H1 (cell line): Measurements from ENCODE around the gene PGGHG. TPM values are rescaled to one million over a fixed set of nuclear protein-coding genes. Genes with fewer than 3 reads are reported as not detected.

Experiments
- CTCF ChIA-PET: fragments of 300-600 bp; sonication (Branson Sonifier 250); formaldehyde crosslinking; loops from one replicate; lab custom pipeline; 2021; ENCODE audit not compliant: partially characterized antibody; lab: Charles Lee
- POLR2A ChIA-PET: fragments of 300-600 bp; sonication (Branson Sonifier 250); formaldehyde crosslinking; loops from one replicate; lab custom pipeline; 2021; ENCODE audit warnings: inconsistent platforms; ENCODE audit not compliant: partially characterized antibody; lab: Charles Lee
- DNase-seq, 2 experiments: peaks; one replicate each; pipeline versions ENCODE4 v3.0.0 to v3.0.0-alpha.2; 2010 to 2022; ENCODE audit warnings: low spot score in 2 of 2, low read depth in 1 of 2, mixed read lengths in 1 of 2
- FAIRE-seq: peaks from 2 replicates; lab custom pipeline; 2011; peaks lifted over from hg19 to GRCh38; lab: Jason Lieb, UNC
- H2AFZ ChIP-seq: 2 replicates; pipeline ENCODE4 v1.8.1; 2012; ENCODE audit warnings: low read length, inconsistent platforms
- H2AK5ac ChIP-seq: 2 replicates; pipeline ENCODE4 v1.6.1; 2013; ENCODE audit warnings: low read depth, low read length
- H2BK120ac ChIP-seq: replicated peaks from 2 replicates; pipeline ENCODE3; 2013; ENCODE audit warnings: low read depth, low read length, inconsistent platforms
- H2BK12ac ChIP-seq: 2 replicates; pipeline ENCODE4 v1.6.1; 2013; ENCODE audit warnings: low read depth, low read length
- H2BK15ac ChIP-seq: 2 replicates; pipeline ENCODE4 v1.6.1; 2013; ENCODE audit warnings: low read length
- H2BK20ac ChIP-seq: 2 replicates; pipeline ENCODE4 v1.6.1; 2013; ENCODE audit warnings: low read length
- H2BK5ac ChIP-seq: 2 replicates; pipeline ENCODE4 v1.6.1; 2013; ENCODE audit warnings: low read depth, low read length
- H3K14ac ChIP-seq: 2 replicates; pipeline ENCODE4 v1.6.1; 2013; ENCODE audit warnings: inconsistent platforms; ENCODE audit not compliant: insufficient read length
- H3K18ac ChIP-seq: 2 replicates; pipeline ENCODE4 v1.6.1; 2013; ENCODE audit warnings: low read length; ENCODE audit errors: extremely low read depth
- H3K23ac ChIP-seq: 2 replicates; pipeline ENCODE4 v1.6.1; 2013; ENCODE audit warnings: inconsistent platforms; ENCODE audit not compliant: insufficient read length
- H3K23me2 ChIP-seq: 2 replicates; pipeline ENCODE4 v1.6.1; 2013; ENCODE audit warnings: low read depth, low read length
- H3K27ac ChIP-seq: 2 replicates; pipeline ENCODE4 v1.6.1; 2011; ENCODE audit warnings: low read depth, low read length, inconsistent platforms
- H3K27me3 ChIP-seq, 4 experiments: replicated peaks in 1 of 4; 1 replicate in 1 of 4; 2 replicates in 3 of 4; pipeline versions ENCODE4 v1.6.1 to v1.8.1; 2011 to 2013; ENCODE audit warnings: low read length in 3 of 4, mild to moderate bottlenecking in 3 of 4, inconsistent platforms in 2 of 4, mixed read lengths in 2 of 4, moderate library complexity in 1 of 4; ENCODE audit not compliant: control insufficient read depth in 3 of 4, insufficient read depth in 3 of 4; ENCODE audit errors: extremely low read depth in 1 of 4
- H3K36me3 ChIP-seq, 4 experiments: 2 replicates each; pipeline versions ENCODE4 v1.6.1 to v1.8.1; 2011 to 2013; ENCODE audit warnings: mild to moderate bottlenecking in 4 of 4, low read length in 3 of 4, moderate library complexity in 2 of 4, control low read depth in 1 of 4, inconsistent platforms in 1 of 4; ENCODE audit not compliant: insufficient read depth in 4 of 4, control insufficient read depth in 2 of 4
- H3K4ac ChIP-seq: replicated peaks from 2 replicates; pipeline ENCODE3; 2013; ENCODE audit warnings: low read length, low read depth, mixed read lengths, inconsistent platforms; ENCODE audit not compliant: insufficient read length
- H3K4me1 ChIP-seq, 4 experiments: replicated peaks in 1 of 4; 1 replicate in 1 of 4; 2 replicates in 3 of 4; pipeline versions ENCODE4 v1.6.1 to v1.8.1; 2011 to 2013; ENCODE audit warnings: low read length in 3 of 4, inconsistent platforms in 2 of 4, mixed read lengths in 1 of 4; ENCODE audit not compliant: insufficient read depth in 4 of 4, control insufficient read depth in 3 of 4
- H3K4me2 ChIP-seq, 2 experiments: 2 replicates each; pipeline versions ENCODE4 v1.6.1 to v1.8.1; 2011 to 2013; ENCODE audit warnings: low read depth in 2 of 2, low read length in 2 of 2, control low read depth in 1 of 2, inconsistent platforms in 1 of 2, mild to moderate bottlenecking in 1 of 2; ENCODE audit not compliant: insufficient read depth in 1 of 2
- H3K4me3 ChIP-seq, 4 experiments: fragments of 200-600, 300-600 bp in 1 of 4; sonication (generic), shearing (Covaris generic), sonication (Bioruptor Twin) in 1 of 4; 2 replicates each; pipeline versions ENCODE4 v1.5.1 to v1.8.1; 2011 to 2016; ENCODE audit warnings: low read length in 4 of 4, low read depth in 3 of 4, control low read depth in 2 of 4, inconsistent platforms in 2 of 4, mild to moderate bottlenecking in 2 of 4, mixed read lengths in 1 of 4, moderate library complexity in 1 of 4; ENCODE audit not compliant: insufficient read depth in 2 of 4; ENCODE audit errors: extremely low read depth in 1 of 4
- H3K56ac ChIP-seq: replicated peaks from 2 replicates; pipeline ENCODE3; 2013; ENCODE audit warnings: low read depth, mild to moderate bottlenecking, mixed read lengths, low read length, inconsistent platforms; ENCODE audit not compliant: insufficient read length
- H3K79me1 ChIP-seq: 2 replicates; pipeline ENCODE4 v1.6.1; 2013; ENCODE audit warnings: low read depth, low read length, control low read depth
- H3K79me2 ChIP-seq, 2 experiments: 2 replicates each; pipeline versions ENCODE4 v1.6.1 to v1.8.1; 2012 to 2013; ENCODE audit warnings: low read length in 2 of 2, mild to moderate bottlenecking in 2 of 2, inconsistent platforms in 1 of 2; ENCODE audit not compliant: insufficient read depth in 2 of 2, control insufficient read depth in 1 of 2
- H3K9ac ChIP-seq, 4 experiments: replicated peaks in 1 of 4; 1 replicate in 1 of 4; 2 replicates in 3 of 4; pipeline versions ENCODE4 v1.6.1 to v1.8.1; 2011 to 2013; ENCODE audit warnings: low read depth in 3 of 4, low read length in 3 of 4, control low read depth in 2 of 4, mild to moderate bottlenecking in 2 of 4, moderate library complexity in 2 of 4, inconsistent platforms in 1 of 4; ENCODE audit errors: extremely low read depth in 1 of 4
- H3K9me3 ChIP-seq, 2 experiments: 2 replicates each; pipeline versions ENCODE4 v1.6.1 to v1.8.1; 2012 to 2013; ENCODE audit warnings: mild to moderate bottlenecking in 2 of 2, moderate library complexity in 2 of 2, control low read depth in 1 of 2, inconsistent platforms in 1 of 2, low read depth in 1 of 2, low read length in 1 of 2, mixed read lengths in 1 of 2; ENCODE audit not compliant: insufficient read depth in 2 of 2
- H4K20me1 ChIP-seq, 2 experiments: replicated peaks in 1 of 2; 2 replicates each; pipeline versions ENCODE3 to v1.8.1; 2011 to 2013; ENCODE audit warnings: inconsistent platforms in 2 of 2, low read length in 2 of 2, mild to moderate bottlenecking in 1 of 2; ENCODE audit not compliant: insufficient read depth in 2 of 2, control insufficient read depth in 1 of 2
- H4K5ac ChIP-seq: 2 replicates; pipeline ENCODE4 v1.6.1; 2013; ENCODE audit warnings: low read length, low read depth, mixed read lengths, inconsistent platforms; ENCODE audit not compliant: insufficient read length
- H4K8ac ChIP-seq: 2 replicates; pipeline ENCODE4 v1.8.0; 2013; ENCODE audit warnings: mild to moderate bottlenecking, moderate library complexity, low read length, inconsistent platforms; ENCODE audit not compliant: insufficient read depth; ENCODE audit errors: extremely low read depth
- H4K91ac ChIP-seq: replicated peaks from 2 replicates; pipeline ENCODE3; 2013; ENCODE audit warnings: low read length, mixed read lengths, inconsistent platforms; ENCODE audit not compliant: insufficient read length
- BCL11A ChIP-seq, 2 experiments: IDR thresholded peaks; one replicate each; pipeline ENCODE4 v1.6.1; 2011; ENCODE audit warnings: low read depth in 2 of 2, low read length in 2 of 2, mild to moderate bottlenecking in 2 of 2
- CBX8 ChIP-seq: fragments of 300-800, 300-1000 bp; sonication (generic); IDR thresholded peaks from 2 replicates; pipeline ENCODE4 v1.7.1; 2016; ENCODE audit warnings: low read depth, low read length, borderline replicate concordance
- CREB1 ChIP-seq: IDR thresholded peaks from 2 replicates; pipeline ENCODE4 v1.6.1; 2012; ENCODE audit warnings: inconsistent platforms
- MAX ChIP-seq: IDR thresholded peaks from 2 replicates; pipeline ENCODE4 v1.6.1; 2012; ENCODE audit warnings: inconsistent platforms
- POLR2AphosphoS5 ChIP-seq: IDR thresholded peaks from 2 replicates; pipeline ENCODE4 v1.6.1; 2011; ENCODE audit warnings: low read depth, low read length
- POU5F1 ChIP-seq: IDR thresholded peaks from 2 replicates; pipeline ENCODE4 v1.6.1; 2011; ENCODE audit warnings: low read depth, mild to moderate bottlenecking, low read length, moderate library complexity
- RFX5 ChIP-seq: IDR thresholded peaks from 2 replicates; pipeline ENCODE4 v1.6.1; 2011; ENCODE audit warnings: low read depth, low read length, improper control_type of control experiment, borderline replicate concordance
- SAP30 ChIP-seq: fragments of 300-600 bp; sonication (generic); IDR thresholded peaks from 2 replicates; pipeline ENCODE4 v1.7.1; 2012; ENCODE audit warnings: low read length, moderate library complexity, mild to moderate bottlenecking, inconsistent platforms; ENCODE audit not compliant: insufficient read depth, insufficient replicate concordance
- SP1 ChIP-seq: IDR thresholded peaks from 2 replicates; pipeline ENCODE4 v1.6.1; 2011; ENCODE audit warnings: low read depth, low read length
- SUZ12 ChIP-seq: fragments of 200-600 bp; sonication (generic); IDR thresholded peaks from 2 replicates; pipeline ENCODE4 v1.6.1; 2012; ENCODE audit warnings: mild to moderate bottlenecking, inconsistent platforms, low read length, moderate library complexity, mixed read lengths
- WGBS, 2 experiments: shearing (Covaris generic) in 1 of 2; methylation state at CpG; one replicate each; pipeline versions ENCODE4 v1.1.6 to v1.1.7; 2013 to 2015; ENCODE audit warnings: low lambda C conversion rate in 2 of 2, mixed read lengths in 2 of 2, inconsistent platforms in 1 of 2, low coverage in 1 of 2, missing lambda C conversion rate in 1 of 2; ENCODE audit not compliant: insufficient replicate concordance in 2 of 2, insufficient coverage in 1 of 2, insufficient read length in 1 of 2; ENCODE audit errors: extremely low coverage in 1 of 2, missing lambda C conversion rate in 1 of 2; 5-methylcytosine and 5-hydroxymethylcytosine counted together
- polyA plus RNA-seq, 7 experiments: library from polyadenylated mRNA; depleted of rRNA in 3 of 7; stranded (reverse) in 5 of 7; unstranded in 2 of 7; fragments of >200 nt in 5 of 7; fragments of 200-250 nt in 2 of 7; gene quantifications; 1 replicate in 5 of 7; 2 replicates in 1 of 7; 4 replicates in 1 of 7; pipeline versions ENCODE4 v1.2.1 to v1.2.3, GENCODE V29; 2011 to 2013; ENCODE audit warnings: missing spikeins in 2 of 7, mixed read lengths in 2 of 7
- total RNA-seq: library from RNA; stranded (reverse); fragmentation: NEBNext Ultra II Directional; extraction: Animal tissue kit (Norgen Biotek cat#: 25700); gene quantifications from 2 replicates; pipeline ENCODE4 v1.2.1, GENCODE V29; 2021

Gene PGGHG
- total and polyA plus RNA-seq, 2 of the 8 experiments (the other 6 are each of a cell fraction or from before 2014, with no cell fraction given): 34.8 to 60.7 TPM

GRCh38 chr11:255176-255575 is 33.8 kb upstream of the PGGHG start:
- CTCF ChIA-PET: interaction anchor here (0.9 to 9.8 kb wide), 5 partner anchors 14 to 121 kb away, joined by 4 to 212 read pairs (median 88); partner anchors contain the start of genes B4GALNT4, NLRP6 and PSMD13
- H3K9me3 ChIP-seq: no peaks in the 10 kb centered on the region
- H3K18ac ChIP-seq: no peak overlapping the region
- H4K8ac ChIP-seq: no peak overlapping the region
- 83% methylated on average over 3 of the region's 3 CpGs; no CpG with 5 or more reads in 1 of the 2 experiments for WGBS, 2 experiments
- H3K9ac ChIP-seq: no peak overlapping the region
- peaks cover 8 to 22% (median 14%) of the 10 kb centered on the region in 4 experiments for H3K36me3 ChIP-seq
- no peak overlapping the region for H2BK120ac ChIP-seq
- no peak for FAIRE-seq
- no peak overlapping the region for H4K5ac ChIP-seq
- no peaks in the 10 kb centered on the region for H3K27me3 ChIP-seq
- POLR2A ChIA-PET: no interaction called here
- no peak overlapping the region for H2AK5ac ChIP-seq
- H4K91ac ChIP-seq: no peak overlapping the region
- H2BK5ac ChIP-seq: no peak overlapping the region
- no peaks in the 10 kb centered on the region for H3K4me1 ChIP-seq
- H3K14ac ChIP-seq: no peak overlapping the region
- H3K79me1 ChIP-seq: no peaks in the 10 kb centered on the region
- no peak overlapping the region for H3K27ac ChIP-seq
- H3K4me2 ChIP-seq: no peak overlapping the region
- no peaks in the 10 kb centered on the region for H3K79me2 ChIP-seq
- no peak overlapping the region for H2BK20ac ChIP-seq
- H4K20me1 ChIP-seq: no peaks in the 10 kb centered on the region
- no peak overlapping the region for H2AFZ ChIP-seq
- H3K4me3 ChIP-seq: no peak overlapping the region
- DNase-seq: no peak
- no peak for TF ChIP-seq SAP30
- no peak for TF ChIP-seq SUZ12
- no peak for TF ChIP-seq RFX5
- no peak for TF ChIP-seq POU5F1
- TF ChIP-seq CREB1: no peak
- no peak for TF ChIP-seq MAX
- no peak for TF ChIP-seq POLR2AphosphoS5
- no peak for TF ChIP-seq BCL11A (IDR thresholded peaks at IDR 0.05; ENCODE audit: low read depth in 2 of 2, low read length in 2 of 2)
- TF ChIP-seq CBX8: no peak
- no peak for TF ChIP-seq SP1
- H3K23ac ChIP-seq: no peak overlapping the region
- H3K4ac ChIP-seq: no peak overlapping the region
- H3K56ac ChIP-seq: no peak overlapping the region
- no peak overlapping the region for H2BK15ac ChIP-seq
- H2BK12ac ChIP-seq: no peak overlapping the region
- H3K23me2 ChIP-seq: peaks cover 8% of the 10 kb centered on the region
